NCI-H1436 (cell line): ENCODE results near the gene DNASE1L2.
"Not testable (repeated sequence)": the region's sequence is repeated elsewhere in the genome, so short reads cannot be mapped to it uniquely, and the experiment has no call there.

Experiments used
- DNase-seq: peaks from one replicate; lab custom pipeline; 2025; lab: John Stamatoyannopoulos, UW

Gene DNASE1L2

DNA sequence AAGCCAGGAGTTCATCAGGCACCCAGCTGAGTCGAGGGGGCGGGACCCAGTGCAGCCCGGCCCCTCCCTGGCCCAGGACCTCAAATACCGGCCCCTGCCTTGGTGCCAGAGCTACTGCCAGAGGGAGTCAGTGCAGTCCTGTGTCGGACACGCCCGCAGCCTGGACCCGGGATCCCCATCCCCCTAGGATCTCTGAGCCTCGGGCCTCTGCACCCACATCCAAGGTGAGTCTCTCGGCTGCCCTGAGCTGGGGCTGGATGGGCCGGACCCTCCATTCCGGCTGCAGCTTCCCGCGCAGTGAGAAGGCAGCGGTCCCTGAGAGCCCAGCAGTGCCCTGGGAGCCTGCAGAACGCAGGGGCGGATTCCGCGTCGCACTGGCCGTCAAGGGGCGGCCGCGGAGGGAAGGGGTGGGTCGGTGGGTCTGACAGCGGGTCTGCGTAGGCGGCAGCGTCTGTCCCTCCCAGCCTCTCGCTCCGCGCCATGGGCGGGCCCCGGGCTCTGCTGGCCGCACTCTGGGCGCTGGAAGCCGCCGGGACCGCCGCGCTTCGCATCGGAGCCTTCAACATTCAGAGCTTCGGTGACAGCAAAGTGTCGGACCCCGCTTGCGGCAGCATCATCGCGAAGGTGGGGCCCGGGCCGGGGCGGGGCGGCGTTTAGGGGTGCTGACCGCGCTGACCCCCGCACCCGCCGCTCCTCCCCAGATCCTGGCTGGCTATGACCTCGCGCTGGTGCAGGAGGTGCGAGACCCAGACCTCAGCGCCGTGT lies at the start of gene DNASE1L2:
Gene DNASE1L2 (plus strand): TSS at position 108 of the 765 bp plus-strand sequence. CDS start 373 bp downstream, at position 481.
- DNase-seq, result no peak

GRCh38 chr16:2186505-2186904 lies 49.7 kb upstream of the DNASE1L2 start:
- no peak for DNase-seq

- no peak for DNase-seq
These were observed 49.0 kb upstream of the DNASE1L2 start for GRCh38 chr16:2187212-2187611.

DNA sequence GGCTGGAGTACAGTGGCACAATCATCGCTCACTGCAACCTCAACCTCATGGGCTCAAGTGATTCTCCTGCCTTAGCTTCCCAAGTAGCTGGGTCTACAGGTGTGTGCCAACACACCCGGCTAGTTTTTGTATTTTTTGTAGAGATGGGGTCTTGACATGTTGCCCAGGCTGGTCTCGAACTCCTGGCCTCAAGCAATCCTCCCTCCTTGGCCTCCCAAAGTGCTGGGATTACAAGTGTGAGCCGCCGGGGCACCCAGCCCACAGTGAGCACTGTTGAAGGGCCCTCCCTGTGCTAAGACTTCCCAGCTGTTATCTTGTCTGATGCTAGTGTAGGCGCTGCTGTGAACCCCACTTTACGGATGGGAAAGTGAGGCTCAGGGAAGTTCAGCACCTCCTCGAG lies 47.8 kb upstream of the DNASE1L2 start:
- DNase-seq, result no peak

DNA sequence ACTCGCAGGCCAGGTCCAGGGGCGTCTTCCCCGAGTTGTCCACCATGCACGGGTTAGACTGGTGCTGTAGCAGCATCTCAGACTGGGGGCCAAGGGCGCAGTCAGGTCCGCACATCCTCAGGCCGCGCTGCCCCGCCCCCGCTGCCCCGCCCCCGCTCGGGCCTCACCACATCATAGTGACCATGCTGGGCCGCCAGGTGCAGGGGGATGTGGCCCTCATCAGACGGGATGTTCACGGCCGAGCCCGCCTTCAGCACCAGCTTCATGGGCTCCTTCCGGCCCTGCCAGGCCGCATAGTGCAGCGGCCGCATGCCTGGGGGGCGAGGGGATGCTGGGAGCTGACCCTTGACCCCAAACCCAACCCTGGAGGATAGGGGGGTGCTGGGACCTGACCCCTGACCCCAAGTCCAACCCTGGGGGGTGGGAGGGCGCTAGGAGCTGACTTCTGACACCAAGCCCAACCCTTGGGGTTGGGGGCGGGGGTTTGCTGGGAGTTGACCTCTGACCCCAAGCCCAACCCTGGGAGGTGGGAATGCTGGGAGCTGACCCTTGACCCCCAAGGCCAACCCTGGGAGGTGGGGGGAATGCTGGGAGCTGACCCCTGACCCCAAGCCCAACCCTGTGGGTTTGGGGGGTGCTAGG lies 46.9 kb upstream of the DNASE1L2 start:
- no peak for DNase-seq

- no peak for DNase-seq
These were observed 46.1 kb upstream of the DNASE1L2 start for GRCh38 chr16:2190002-2190658.

DNA sequence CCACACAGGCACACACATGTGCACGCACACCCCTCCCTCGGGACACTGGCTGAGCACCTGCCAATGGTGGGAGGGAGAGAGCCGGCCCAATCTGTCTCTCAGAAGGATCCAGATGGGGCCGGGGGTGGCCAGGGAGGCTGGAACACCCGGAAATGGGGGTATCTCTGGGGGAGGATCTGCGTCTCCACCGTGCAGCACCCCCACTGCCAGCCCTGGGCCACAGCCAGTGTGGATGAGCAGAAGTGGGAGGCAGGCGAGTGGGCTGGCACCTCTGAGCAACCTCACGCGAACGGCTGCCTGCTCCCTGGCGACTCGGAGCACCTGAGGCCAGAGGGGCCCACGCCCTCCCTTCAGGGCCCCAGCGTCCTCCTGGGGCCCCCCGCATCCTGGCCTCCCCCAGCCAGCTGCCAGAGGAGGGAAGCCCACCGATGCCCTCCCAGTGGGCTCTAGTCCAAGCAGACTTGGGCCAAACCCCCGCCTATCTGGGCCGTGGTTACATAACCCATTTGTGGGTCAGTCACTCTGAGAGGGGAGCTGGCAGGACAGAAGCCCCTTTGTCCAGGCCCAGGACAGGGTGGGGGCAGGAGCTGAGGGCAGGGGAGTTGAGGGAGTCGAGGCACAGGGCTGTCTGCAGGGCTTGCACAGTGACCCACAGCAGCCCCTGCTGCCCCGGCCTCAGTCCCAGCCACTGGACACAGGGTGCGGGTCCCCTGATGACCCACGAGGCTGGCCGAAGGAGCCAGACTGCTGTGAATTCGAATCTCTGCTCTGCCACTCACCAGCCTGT lies 45.4 kb upstream of the DNASE1L2 start:
- DNase-seq, result peak; percentile 31

DNA sequence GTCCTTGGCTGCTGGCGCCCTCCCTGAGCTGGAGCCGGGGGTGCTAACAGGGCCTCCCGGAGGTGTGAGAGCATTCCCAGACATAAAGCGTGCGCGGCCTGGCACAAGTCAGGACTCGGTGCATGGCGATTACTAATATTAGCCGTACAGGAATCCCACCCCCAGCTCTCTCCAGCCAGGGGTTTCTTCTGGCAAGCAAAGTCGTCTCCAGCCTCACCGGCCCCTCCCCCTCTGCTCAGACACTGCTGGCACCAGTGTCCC lies 44.9 kb upstream of the DNASE1L2 start:
- no peak for DNase-seq

DNA sequence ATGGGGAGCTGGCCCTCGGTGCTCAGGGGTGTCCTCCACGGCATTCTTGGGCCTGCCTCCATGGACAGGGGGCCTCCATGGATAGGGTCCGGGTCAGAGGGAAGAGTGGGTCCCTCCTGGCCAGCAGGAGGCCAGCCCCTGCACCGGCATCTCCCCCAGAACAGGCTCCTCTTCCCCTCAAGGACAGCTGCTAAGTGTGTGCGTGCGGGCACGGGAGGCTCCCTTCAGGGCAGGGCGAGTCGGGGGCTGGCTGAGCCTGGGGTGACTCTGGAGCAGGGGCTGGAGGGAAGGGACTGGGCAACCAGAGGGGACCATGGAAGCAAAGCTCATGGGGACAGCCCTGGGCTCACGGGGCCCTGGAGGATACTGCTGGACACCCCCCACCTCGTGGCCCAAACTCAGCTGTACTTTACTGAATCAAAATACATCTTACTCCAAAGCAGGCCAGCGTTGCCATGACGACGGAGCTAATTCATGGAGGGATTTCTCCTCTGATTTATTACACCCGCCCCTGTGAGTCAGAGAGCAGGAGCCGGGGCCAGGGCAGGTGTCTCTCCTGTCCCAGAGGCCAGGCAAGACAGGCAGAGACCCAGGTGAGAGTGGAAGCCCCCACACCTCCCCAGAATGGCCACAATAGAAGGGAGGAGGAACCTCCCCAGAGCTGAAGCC lies 41.9 kb upstream of the DNASE1L2 start:
- peak; percentile 19 for DNase-seq

DNA sequence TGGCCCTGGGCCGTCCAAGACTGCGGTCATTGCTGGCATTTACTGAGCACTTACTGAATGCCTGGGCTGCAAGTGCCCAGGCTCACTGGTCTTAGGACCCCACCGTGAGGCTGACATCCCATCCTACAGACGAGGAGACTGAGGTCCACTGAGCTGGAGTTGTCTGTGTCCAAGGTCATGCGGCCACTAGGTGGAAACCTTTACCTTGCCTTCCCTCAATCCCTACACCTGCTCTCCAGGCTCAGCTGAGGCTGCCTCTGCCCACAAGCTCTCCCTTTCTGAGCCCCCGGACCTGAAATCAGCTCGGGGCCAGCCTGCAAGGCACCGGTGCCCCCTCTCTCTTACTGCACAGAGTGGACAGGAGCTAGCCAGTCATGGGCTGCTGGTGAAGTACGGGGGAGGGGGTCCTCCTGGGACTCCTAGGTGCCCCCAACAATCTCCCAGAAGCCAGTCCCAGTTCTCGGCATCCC lies 41.4 kb upstream of the DNASE1L2 start:
- peak; percentile 71 for DNase-seq

- no peak for DNase-seq
These were observed 40.7 kb upstream of the DNASE1L2 start for GRCh38 chr16:2195322-2196161.

- DNase-seq, result peak; percentile 17
These were observed 39.9 kb upstream of the DNASE1L2 start, which contains the start of gene CASKIN1 for GRCh38 chr16:2196162-2196980. TSS of gene CASKIN1 (minus strand) at chr16:2196605. CDS start at chr16:2196432, 173 bp downstream.

DNA sequence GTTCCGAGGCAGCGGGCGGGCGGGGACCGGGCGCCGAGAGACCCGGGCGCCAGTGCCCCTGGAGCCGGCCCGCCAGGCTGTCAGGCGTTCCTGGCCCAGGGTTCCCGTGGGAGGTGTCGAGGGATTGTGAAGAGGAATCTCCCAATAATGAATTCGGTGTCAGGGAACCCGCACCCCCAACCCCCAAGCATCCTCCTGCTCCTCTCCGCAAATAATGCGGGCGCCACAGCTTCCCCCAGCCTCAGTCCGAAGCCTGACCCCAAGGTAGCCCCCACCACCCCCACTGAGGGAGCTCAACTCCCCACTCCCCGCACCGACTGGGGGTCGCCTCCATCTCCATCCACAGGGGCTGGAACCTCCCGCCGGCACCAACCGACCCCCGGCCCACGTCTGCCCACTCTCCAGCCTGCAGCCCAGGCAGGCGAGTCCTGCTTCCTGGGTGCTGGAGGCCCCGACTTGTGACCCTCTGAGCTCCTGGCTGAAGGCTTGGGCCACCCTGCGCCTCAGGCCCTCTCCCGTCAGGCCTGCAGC lies 39.2 kb upstream of the DNASE1L2 start:
- DNase-seq, result no peak

GRCh38 chr16:2197765-2198164 lies 38.5 kb upstream of the DNASE1L2 start:
- DNase-seq, result no peak

DNA sequence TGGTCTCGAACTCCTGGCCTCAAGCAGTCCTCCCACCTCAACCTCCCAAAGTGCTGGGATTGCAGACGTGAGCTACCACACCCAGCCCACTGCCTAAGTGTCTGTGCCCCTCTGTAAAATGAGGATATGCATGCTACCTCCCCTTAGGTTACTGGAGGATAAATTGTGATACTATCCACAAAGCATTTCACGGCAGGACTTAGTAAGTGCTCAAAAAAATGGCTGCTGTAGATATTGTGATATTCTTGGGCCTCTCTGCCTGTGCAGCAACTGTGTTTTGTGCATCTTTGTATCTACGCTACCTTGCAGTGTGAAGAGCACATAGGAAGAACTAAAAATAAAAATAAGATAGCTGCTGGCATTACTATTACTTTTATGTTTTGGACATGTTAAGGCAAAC lies 38.0 kb upstream of the DNASE1L2 start:
- DNase-seq, result no peak

DNA sequence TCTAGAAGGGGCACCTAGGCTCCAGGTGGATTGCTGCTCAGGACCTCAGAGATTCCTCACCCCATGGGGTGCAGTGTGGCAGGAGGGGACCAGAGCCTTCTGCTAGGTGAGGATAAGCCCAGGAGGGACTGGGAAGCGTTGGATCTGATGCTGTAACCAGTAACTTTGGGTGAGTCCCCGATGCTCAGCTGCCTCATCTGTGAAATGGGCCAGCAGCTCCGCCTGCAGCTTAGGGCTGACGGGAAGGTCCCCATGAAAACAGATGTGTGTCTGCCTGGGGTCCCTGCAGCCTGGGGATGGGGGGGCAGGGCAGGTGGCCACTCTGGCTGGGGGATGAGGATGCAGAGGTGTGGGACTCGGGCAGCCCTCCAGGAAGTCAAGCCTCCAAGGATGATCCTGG lies 37.1 kb upstream of the DNASE1L2 start:
- no peak for DNase-seq

- DNase-seq, result no peak
These were observed 36.6 kb upstream of the DNASE1L2 start for GRCh38 chr16:2199621-2200139.

GRCh38 chr16:2200313-2200712 lies 35.9 kb upstream of the DNASE1L2 start:
- DNase-seq, result no peak

DNA sequence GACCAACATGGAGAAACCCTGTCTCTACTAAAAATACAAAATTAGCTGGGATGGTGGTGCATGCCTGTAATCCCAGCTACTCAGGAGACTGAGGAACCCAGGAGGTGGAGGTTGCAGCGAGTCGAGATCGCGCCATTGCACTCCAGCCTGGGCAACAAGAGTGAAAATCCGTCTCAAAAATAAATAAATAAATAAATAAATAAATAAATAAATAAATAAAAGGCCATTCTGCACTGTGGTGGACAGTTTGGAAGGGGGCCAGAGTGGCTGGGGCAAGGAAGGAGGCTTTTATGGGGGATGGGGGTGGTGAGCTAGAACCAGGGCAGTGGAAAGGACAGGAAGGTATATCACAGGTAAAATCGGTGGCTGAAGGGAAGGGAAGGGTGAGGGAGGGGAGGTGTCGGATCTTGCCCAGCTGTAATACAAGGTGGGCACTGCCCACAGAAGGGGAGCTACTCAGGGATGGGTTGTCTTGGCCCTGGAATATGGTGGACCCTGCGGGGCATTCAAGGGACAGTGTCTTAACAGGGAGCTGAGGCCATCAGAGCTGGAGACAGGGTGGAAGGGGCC lies 33.0 kb upstream of the DNASE1L2 start:
- DNase-seq, result not testable (repeated sequence)
